ENCODE results near the gene ZNF365. TPM values are rescaled to one million over a fixed set of nuclear protein-coding genes. Genes with fewer than 3 reads are reported as not detected.
"Not testable (repeated sequence)": the region's sequence is repeated elsewhere in the genome, so short reads cannot be mapped to it uniquely, and the experiment has no call there.

ZNF365 gene
- total and polyA plus RNA-seq, 2 experiments from 2014 or later = 0.60 to 0.93 TPM

DNA sequence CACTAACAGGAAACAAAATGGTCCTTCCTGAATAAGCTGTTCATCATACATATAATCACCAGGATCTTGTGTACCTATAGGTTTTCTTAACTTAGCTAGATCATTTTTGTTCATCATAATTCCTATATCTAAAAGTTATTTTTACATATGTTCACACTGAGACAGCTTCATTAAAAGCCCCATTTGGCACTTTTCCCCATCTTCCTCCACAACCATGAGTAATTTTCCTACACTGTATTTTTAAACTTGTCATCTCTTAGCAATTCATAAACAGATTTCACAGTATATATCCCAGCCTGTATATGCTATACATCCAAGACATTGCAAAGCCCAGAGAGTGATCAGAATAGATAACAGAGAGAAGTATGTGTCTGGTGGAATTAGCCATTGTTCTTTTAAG is 28.3 kb downstream of the ZNF365 start:
- TF ChIP-seq, protein P1, sequence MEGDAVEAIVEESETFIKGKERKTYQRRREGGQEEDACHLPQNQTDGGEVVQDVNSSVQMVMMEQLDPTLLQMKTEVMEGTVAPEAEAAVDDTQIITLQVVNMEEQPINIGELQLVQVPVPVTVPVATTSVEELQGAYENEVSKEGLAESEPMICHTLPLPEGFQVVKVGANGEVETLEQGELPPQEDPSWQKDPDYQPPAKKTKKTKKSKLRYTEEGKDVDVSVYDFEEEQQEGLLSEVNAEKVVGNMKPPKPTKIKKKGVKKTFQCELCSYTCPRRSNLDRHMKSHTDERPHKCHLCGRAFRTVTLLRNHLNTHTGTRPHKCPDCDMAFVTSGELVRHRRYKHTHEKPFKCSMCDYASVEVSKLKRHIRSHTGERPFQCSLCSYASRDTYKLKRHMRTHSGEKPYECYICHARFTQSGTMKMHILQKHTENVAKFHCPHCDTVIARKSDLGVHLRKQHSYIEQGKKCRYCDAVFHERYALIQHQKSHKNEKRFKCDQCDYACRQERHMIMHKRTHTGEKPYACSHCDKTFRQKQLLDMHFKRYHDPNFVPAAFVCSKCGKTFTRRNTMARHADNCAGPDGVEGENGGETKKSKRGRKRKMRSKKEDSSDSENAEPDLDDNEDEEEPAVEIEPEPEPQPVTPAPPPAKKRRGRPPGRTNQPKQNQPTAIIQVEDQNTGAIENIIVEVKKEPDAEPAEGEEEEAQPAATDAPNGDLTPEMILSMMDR (IDR thresholded peaks at IDR 0.05; ENCODE audit: poor library complexity) = no peak
- TF ChIP-seq EZH2phosphoT487 (IDR thresholded peaks at IDR 0.05; ENCODE audit: low read depth, severe bottlenecking, unreplicated experiment) (no peak), EZH2 (IDR thresholded peaks at IDR 0.05; ENCODE audit: borderline replicate concordance) (no peak)
- Histone ChIP-seq H3K4me1 (ENCODE audit: insufficient read depth) (no peaks in the 10 kb centered on the region), H3K9me3 (ENCODE audit: low read depth) (no peaks in the 10 kb centered on the region), H3K79me2 (no peaks in the 10 kb centered on the region), H3K27me3 (no peaks in the 10 kb centered on the region), H3K9me2 (replicated peaks; ENCODE audit: insufficient read depth) (no peaks in the 10 kb centered on the region), H3K36me3 (replicated peaks; ENCODE audit: insufficient read depth, low read depth) (no peaks in the 10 kb centered on the region), H3K27ac (no peak overlapping the region), H3K4me2 (no peak overlapping the region), H3K4me3 (no peak overlapping the region), H4K20me1 (ENCODE audit: insufficient read depth, poor library complexity, severe bottlenecking) (no peaks in the 10 kb centered on the region), H2AFZ (no peak overlapping the region)
- DNase-seq (ENCODE audit: low spot score) = no peak

DNA sequence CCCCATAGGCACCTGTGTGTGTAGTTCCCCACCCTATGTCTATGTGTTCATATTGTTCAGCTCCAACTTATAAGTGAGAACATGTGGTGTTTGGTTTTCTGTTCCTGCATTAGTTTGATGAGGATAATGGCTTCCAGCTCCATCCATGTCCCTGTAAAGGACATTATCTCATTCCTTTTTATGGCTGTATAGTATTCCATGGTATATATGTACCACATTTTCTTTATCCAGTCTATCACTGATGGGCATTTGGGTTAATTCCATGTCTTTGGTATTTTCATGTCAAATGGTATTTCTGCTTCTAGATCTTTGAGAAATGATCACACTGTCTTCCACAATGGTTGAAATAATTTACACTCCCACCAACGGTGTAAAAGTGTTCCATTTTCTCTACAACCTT is 36.4 kb downstream of the ZNF365 start:
- not testable (repeated sequence) for H3K9me3 ChIP-seq (ENCODE audit: low read depth); H3K9me2 ChIP-seq (replicated peaks; ENCODE audit: insufficient read depth); H2AFZ ChIP-seq; H3K4me3 ChIP-seq; H3K36me3 ChIP-seq (replicated peaks; ENCODE audit: insufficient read depth, low read depth); H3K27me3 ChIP-seq; DNase-seq (ENCODE audit: low spot score); H4K20me1 ChIP-seq (ENCODE audit: insufficient read depth, poor library complexity, severe bottlenecking); H3K4me2 ChIP-seq; H3K79me2 ChIP-seq; H3K27ac ChIP-seq; H3K4me1 ChIP-seq (ENCODE audit: insufficient read depth)
- 85% methylated on average over 1 of the region's 1 CpG for WGBS (ENCODE audit: low lambda C conversion rate, missing lambda C conversion rate)

DNA sequence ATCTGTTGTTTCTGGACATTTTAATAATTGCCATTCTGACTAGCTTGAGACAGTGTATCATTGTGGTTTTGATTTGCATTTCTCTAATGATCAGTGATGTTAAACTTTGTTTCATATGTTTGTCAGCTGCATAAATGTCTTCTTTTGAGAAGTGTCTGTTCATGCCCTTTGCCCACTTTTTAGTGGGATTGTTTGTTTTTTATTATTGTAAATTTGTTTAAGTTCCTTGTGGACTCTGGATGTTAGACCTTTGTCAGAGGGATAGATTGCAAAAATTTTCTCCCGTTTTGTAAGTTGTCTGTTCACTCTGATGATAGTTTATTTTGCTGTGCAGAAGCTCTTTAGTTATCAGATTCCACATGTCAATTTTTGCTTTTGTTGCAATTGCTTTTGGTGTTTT is 36.8 kb downstream of the ZNF365 start:
- 56% methylated on average over 1 of the region's 1 CpG for WGBS (ENCODE audit: low lambda C conversion rate, missing lambda C conversion rate)
- not testable (repeated sequence) for H3K4me1 ChIP-seq (ENCODE audit: insufficient read depth); H3K9me3 ChIP-seq (ENCODE audit: low read depth); H3K9me2 ChIP-seq (replicated peaks; ENCODE audit: insufficient read depth); H4K20me1 ChIP-seq (ENCODE audit: insufficient read depth, poor library complexity, severe bottlenecking); H2AFZ ChIP-seq; DNase-seq (ENCODE audit: low spot score); H3K36me3 ChIP-seq (replicated peaks; ENCODE audit: insufficient read depth, low read depth); H3K4me2 ChIP-seq; H3K79me2 ChIP-seq; H3K4me3 ChIP-seq; H3K27me3 ChIP-seq; H3K27ac ChIP-seq

DNA sequence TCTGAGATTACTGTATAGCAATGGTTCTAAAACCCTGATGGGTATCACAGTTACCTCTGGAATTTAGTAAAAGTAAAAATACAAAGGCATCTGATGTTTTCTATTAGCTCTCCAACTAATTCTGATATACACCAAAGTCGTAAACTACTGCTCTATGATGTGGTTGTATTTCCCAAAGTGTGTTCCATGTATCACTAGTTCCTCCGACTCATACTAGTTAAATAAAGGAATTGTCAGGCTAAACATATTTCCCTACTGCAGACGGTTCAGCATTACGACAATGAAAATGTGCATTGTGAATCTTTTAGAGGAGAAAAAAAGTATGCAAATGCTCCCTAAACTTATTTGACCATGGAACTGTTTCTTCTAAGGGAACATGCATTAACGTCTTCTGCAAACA is 38.9 kb downstream of the ZNF365 start:
- 85% methylated on average over 5 of the region's 5 CpGs for WGBS (ENCODE audit: low lambda C conversion rate, missing lambda C conversion rate)
- Histone ChIP-seq H3K4me2 (no peak overlapping the region), H3K79me2 (no peaks in the 10 kb centered on the region), H3K9me2 (replicated peaks; ENCODE audit: insufficient read depth) (no peaks in the 10 kb centered on the region), H3K9me3 (ENCODE audit: low read depth) (no peaks in the 10 kb centered on the region), H3K4me3 (no peak overlapping the region), H3K27me3 (peaks cover 9% of the 10 kb centered on the region), H4K20me1 (ENCODE audit: insufficient read depth, poor library complexity, severe bottlenecking) (no peaks in the 10 kb centered on the region), H2AFZ (no peak overlapping the region), H3K4me1 (ENCODE audit: insufficient read depth) (no peaks in the 10 kb centered on the region), H3K36me3 (replicated peaks; ENCODE audit: insufficient read depth, low read depth) (no peaks in the 10 kb centered on the region), H3K27ac (no peak overlapping the region)
- no peak for DNase-seq (ENCODE audit: low spot score)
- TF ChIP-seq, protein P1 (IDR thresholded peaks at IDR 0.05; ENCODE audit: poor library complexity) = no peak
- TF ChIP-seq EZH2phosphoT487 (IDR thresholded peaks at IDR 0.05; ENCODE audit: low read depth, severe bottlenecking, unreplicated experiment) (no peak), EZH2 (IDR thresholded peaks at IDR 0.05; ENCODE audit: borderline replicate concordance) (no peak)

DNA sequence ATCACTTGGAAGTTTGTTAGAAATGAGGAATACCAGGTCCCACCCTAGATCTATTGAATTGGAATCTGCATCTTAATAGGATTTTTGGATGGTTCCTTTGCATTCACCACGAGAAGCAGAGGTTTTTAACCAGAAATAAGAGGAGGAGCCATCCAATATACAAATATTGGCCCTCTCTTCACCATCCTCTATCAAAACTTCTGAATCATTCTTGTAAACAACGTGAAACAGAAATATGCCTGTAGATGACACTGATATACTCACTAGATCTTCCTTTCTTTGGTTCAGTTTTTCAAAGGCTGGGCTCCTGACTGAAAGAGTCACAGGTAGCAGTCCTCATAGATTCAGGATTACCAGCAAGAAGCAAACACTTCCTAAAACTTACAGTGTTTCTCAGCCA is 39.5 kb downstream of the ZNF365 start:
- no peaks in the 10 kb centered on the region for H4K20me1 ChIP-seq (ENCODE audit: insufficient read depth, poor library complexity, severe bottlenecking)
- no peak for DNase-seq (ENCODE audit: low spot score)
- H3K9me2 ChIP-seq (replicated peaks; ENCODE audit: insufficient read depth) = no peaks in the 10 kb centered on the region
- no peak overlapping the region for H3K27ac ChIP-seq
- H3K79me2 ChIP-seq = no peaks in the 10 kb centered on the region
- no peaks in the 10 kb centered on the region for H3K4me1 ChIP-seq (ENCODE audit: insufficient read depth)
- no peaks in the 10 kb centered on the region for H3K36me3 ChIP-seq (replicated peaks; ENCODE audit: insufficient read depth, low read depth)
- WGBS (ENCODE audit: low lambda C conversion rate, missing lambda C conversion rate) = 78% methylated on average over 2 of the region's 2 CpGs
- no peak for TF ChIP-seq EZH2phosphoT487 (IDR thresholded peaks at IDR 0.05; ENCODE audit: low read depth, severe bottlenecking, unreplicated experiment)
- no peak for TF ChIP-seq EZH2 (IDR thresholded peaks at IDR 0.05; ENCODE audit: borderline replicate concordance)
- TF ChIP-seq, protein P1 (IDR thresholded peaks at IDR 0.05; ENCODE audit: poor library complexity) = no peak
- no peak overlapping the region for H3K4me2 ChIP-seq
- no peak overlapping the region for H2AFZ ChIP-seq
- no peak overlapping the region for H3K4me3 ChIP-seq
- H3K9me3 ChIP-seq (ENCODE audit: low read depth) = no peaks in the 10 kb centered on the region
- peaks cover 9% of the 10 kb centered on the region for H3K27me3 ChIP-seq

All from hepatocyte (in vitro differentiated cells).